Embryonic facial prominence (tissue), 1 donor: ENCODE measurements around the gene PAPPA2.

Experiments
- DNase-seq: peaks from one replicate; pipeline ENCODE4 v3.0.0-alpha.2; 2016; ENCODE audit errors: extremely low spot score

The PAPPA2 gene

DNA sequence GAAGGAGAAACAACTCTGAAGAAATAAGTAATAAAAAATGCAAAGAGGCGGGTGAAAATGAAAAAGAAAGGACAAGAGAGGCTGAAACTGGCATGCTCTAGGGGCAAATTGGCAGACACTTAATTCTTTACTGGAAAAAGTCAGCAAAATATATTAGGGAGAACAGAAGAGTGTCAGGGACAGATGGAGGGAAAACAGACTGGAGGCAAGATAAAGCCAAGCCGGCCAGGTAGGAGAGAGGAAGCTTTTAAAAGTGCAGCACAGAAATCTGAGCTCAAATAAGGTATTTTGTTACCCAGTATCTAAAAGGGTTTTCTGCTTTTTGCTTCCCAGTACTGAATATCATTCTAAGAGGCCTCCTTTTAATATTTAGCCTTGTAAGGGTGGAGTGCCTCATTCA is 339.3 kb downstream of the PAPPA2 start:
- no peak for DNase-seq

DNA sequence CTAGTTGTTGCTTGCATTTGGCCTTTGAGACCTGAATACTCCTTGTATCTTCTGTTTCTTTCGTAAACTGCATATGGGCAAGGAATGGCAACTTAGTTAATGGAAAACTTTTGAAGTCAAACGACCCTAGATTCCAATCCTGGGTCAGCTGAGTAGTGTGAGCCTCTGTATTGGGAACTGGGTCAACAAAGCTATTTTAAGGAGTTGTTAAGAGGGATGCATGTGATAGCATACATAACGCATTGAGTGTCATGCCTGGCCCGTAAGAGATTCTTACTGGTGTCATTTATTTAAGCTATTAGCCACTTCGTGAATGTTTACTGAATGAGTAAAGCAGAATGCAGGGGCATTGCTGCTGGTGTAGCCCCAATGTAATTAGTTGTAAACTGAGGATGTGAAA is 340.1 kb downstream of the PAPPA2 start:
- DNase-seq: no peak

DNA sequence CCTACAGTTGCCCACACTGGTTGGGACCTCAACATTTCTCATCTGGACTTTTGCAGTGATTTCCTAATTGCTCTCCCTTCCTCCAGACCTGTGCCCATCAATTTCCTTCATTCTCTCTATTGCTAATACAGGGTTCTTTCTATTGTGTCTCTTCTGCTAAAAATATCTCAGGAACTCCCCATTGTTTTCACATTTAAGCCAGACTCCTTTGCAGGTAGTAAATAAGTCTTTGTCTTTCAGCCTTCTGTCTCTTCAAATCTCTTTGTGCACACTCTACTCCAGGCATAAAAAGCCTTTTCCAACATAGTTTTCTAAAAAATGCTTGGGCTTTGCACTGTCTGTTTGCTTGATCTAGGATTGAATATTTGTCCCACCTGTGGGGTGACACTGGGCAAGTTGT is 340.6 kb downstream of the PAPPA2 start:
- DNase-seq: no peak

GRCh38 chr1:176809292-176809691 is 346.3 kb downstream of the PAPPA2 start:
- no peak for DNase-seq

DNA sequence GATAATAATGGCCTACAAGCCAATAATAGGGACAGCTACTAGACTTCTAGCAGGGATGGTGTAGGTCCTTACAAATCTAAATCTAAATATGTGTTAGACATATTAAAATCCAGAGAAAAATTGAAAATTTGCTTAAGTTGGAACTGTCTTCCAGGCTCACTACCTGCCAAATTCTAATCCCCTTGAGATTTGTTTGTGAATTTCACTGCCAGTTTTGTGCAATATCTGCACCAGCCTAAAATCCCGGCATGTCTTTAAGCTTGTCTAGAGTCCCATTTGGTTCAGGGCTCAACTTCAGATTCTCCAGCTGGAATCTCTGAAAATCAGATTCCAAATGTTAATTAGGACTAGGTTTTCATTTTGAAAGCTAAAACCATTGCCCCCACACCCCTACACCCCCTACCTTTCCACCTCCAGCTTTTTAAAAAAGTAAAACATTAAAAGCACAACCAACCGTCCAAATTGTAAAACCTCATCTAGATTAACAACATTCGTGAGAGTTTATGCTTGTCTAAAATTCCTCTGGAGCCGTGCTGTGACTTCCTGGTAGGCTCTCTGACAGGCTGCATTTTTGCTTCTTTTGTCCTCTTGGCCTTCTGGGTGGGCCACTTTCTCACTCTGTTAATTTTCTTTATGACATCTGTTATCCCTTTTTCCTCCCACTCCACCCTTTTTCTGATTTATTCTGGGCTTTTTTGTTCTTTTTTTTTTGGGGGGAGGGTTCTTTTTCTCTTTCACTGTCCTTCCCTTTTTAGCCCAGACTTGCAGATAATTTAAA is 348.7 kb downstream of the PAPPA2 start:
- DNase-seq: no peak

DNA sequence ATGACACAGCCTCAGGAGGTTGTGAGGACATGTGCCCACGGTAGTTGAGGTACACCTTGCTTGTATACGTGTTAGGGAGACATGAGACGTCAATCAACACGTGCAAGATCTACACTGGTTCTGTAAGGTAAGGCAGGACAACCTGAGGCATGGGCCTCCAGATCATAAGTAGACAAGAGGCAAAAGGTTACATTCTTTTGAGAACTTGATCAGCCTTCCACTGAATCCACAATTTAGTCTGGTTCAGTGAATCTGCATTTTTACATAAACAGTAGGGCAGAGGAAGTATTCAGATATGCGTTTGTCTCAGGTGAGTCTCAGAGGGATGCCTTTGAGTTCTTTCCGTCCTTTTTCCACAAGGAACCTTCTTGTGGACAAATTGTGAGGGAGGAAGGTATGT is 352.6 kb downstream of the PAPPA2 start:
- DNase-seq: no peak

- DNase-seq: no peak
Measured at GRCh38 chr1:176816232-176816631, 353.3 kb downstream of the PAPPA2 start.

DNA sequence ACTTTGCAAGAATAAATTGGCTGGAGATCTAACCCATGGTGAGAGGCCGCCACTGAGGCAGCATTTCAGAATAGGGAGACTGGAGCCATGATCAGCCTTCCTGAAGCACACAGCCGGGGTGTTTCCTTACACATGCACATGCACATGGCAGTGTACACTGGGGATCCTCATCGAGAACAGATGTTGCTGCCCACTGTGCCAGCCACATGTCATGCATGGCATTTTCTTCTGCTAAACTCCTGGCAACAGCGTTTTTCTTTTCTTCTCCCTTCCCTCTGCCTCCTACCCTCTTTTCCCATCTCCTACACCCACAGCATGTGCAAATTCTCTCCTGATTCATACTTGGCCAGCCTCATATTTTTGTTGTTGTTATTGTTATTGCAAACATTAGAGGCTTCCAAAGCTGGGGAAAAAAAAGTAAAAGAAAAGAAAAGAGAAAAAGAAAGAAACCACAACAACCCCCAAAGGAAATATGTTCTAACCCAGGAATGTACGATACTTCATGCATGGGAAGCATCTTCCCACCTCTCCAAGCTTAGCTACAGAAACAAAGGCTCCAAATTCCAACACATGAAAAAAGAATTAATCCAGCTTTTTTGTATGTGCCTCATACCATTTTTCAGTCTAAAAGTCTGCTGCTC is 357.5 kb downstream of the PAPPA2 start:
- DNase-seq: no peak

GRCh38 chr1:176826265-176826664 is 363.3 kb downstream of the PAPPA2 start:
- DNase-seq: no peak

GRCh38 chr1:176829261-176829660 is 366.3 kb downstream of the PAPPA2 start:
- no peak for DNase-seq

- DNase-seq: no peak
Measured at GRCh38 chr1:176831150-176831549, 368.2 kb downstream of the PAPPA2 start.

DNA sequence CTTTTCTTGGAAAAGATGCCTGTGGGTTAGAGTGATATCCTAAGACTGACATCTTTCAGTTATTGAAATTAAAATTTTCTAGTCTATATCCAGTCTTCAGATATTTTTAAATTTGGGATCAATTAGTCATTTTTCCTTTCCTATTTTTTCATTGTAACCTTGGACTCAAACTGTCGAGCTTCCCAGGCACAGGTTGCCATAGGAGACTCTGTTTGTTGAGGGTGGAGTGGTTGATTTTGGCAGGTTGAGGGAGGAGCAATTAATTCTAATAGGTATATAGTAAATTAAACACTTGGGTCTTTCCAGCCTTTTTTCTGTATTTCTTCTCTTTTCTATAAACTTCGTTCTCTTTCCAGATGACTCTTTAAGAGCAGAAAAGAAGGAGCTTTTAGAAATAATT is 374.7 kb downstream of the PAPPA2 start:
- DNase-seq: no peak

DNA sequence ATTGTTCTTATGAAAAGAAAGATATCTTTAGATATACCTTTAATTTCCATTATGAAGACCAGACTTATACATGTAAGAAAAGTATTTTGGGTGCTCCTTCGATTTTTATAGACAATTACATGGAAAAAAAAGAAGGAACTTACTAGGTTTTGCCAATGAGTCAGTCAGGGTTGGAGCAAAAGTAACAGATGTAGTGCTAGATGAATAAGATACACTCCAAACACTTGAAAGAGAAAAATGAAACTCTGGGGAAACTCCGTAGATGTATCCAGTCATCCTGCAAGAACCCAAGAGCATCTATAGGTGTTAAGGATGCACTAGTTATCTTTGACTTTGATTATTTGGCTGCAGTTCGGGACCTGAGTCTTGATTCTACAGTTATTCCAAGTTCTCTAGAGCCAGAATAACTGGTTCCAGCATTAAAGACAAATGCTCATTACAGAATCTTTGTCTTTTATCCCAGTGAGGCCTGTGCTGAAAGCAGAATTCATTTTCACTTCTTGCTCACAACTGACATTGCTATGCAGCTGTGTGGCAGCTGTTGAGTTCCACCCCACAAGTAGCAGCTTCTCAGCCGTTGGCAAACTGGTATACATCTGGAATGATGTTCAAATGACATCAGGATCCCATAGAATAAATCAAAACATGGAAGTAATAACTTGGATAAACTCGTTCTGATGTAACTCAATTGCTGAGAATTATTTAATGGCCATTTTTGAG is 375.5 kb downstream of the PAPPA2 start:
- no peak for DNase-seq

GRCh38 chr1:176839216-176839615 is 376.2 kb downstream of the PAPPA2 start:
- DNase-seq: no peak

DNA sequence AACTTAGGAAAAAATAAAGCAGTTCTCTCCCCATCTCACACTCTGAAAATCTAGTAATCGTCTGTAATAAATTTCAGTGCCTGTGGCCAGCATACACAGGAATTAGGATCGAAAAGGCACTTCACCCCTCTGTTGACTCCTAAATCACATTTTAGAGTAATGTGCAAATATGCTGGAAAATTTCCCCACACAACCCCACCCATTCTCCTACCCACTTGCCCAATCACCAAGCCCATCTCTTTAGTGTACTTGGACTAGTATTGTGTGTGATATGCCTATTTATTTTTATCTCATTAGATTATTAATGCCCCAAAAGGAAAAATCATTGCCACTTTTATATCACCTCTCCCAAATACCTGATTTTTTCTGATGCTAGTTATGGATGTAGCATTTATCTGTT is 378.3 kb downstream of the PAPPA2 start:
- DNase-seq: no peak

GRCh38 chr1:176843352-176844297 is 380.6 kb downstream of the PAPPA2 start:
- peak; percentile 34 for DNase-seq

GRCh38 chr1:176847052-176847451 is 384.1 kb downstream of the PAPPA2 start:
- DNase-seq: no peak

- DNase-seq: no peak
Measured at GRCh38 chr1:176849281-176849680, 386.3 kb downstream of the PAPPA2 start.

- DNase-seq: no peak
Measured at GRCh38 chr1:176850871-176851270, 387.9 kb downstream of the PAPPA2 start.

GRCh38 chr1:176852124-176852523 is 389.1 kb downstream of the PAPPA2 start:
- no peak for DNase-seq

DNA sequence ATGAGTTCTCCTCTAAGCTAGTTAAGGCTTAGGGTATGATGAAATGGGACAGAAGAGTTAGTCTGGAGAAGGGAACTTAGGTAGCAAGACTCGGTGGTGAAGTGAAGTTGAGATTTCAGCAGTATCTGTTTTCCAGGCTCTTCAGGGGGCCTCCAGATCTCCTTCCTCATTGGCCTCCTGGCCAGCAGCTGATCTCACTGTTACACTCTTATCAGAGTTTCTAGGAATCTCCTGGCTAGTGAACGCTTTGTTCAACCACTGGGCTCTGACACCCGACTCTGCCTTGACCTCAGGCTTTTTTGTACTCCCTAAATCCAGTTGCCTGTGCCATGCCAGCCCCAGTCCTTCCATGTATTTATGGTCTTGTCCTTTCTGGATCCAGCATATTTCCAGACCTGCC is 390.5 kb downstream of the PAPPA2 start:
- no peak for DNase-seq

DNA sequence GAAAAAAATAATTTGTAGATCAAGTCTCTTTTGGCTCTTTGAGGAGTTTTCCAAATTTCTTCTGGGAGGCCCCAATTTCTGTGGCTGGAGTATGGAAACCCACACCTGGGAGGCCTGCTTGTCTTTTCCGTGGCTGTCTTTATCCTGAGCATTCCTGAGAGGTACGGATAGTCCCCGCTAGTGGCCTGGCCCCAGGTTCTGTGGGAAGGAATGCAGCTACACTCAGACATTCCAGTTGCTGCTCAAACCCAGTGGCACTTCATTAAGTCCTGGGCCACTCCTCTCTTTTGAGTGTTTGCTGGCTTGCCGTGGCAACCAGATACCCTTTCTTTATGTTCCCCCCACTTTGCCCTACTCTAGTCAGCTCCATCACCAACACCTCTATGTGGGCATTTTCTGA is 391.1 kb downstream of the PAPPA2 start:
- DNase-seq: no peak
